Choroid plexus epithelial cell (primary cell): ENCODE results near the gene NHLH1.
"Not testable (repeated sequence)": the region's sequence is repeated elsewhere in the genome, so short reads cannot be mapped to it uniquely, and the experiment has no call there.

Experiments used
- DNase-seq: peaks from one replicate; pipeline ENCODE4 v3.0.0-alpha.2; 2010; ENCODE audit warnings: low read depth
- H3K4me3 ChIP-seq: 2 replicates; pipeline ENCODE4 v1.5.1; 2011; ENCODE audit warnings: low read depth, mild to moderate bottlenecking, control low read depth, low read length, moderate library complexity
- TF ChIP-seq, protein P1 (sequence below): conservative IDR thresholded peaks from 2 replicates; pipeline ENCODE4 v1.5.1; 2011; ENCODE audit warnings: low read depth, mild to moderate bottlenecking, control low read depth, inconsistent platforms, low read length, moderate library complexity

Gene NHLH1

DNA sequence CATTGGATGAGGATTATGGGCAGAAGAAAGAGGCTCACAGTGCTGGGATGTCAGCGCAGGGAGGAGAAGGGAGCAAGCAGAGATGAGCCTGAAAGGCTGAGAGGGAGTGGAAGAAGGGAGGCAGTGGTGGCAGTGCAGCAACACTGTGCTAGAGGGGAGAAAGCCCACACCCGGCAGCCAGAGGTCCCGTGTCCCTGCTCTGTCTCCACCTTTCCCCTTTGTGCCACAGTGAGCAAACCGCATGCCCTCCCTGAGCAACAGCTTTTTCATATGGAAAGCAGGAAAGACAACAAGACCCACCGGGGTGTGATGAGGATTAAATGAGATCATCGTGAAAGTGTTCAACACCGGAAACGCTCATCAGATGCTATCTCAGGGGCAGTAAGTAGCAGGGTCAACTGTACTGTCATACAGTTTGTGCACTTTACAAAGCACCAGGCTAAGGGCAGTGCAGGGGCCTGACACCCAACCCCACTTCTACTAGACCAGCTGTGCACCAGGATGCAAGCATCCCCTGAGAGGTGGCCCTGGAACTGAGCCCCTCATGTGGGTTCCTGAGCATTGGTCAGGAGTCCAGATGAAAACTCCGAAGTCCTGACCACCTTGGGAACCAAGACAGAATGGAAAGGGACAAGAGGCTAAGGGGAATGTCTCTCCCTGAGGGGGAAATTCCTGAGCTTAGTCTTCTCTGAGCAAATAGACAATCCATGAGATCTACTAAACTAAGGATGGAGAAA is 9.1 kb downstream of the NHLH1 start:
- DNase-seq: peak; percentile 37
- no peak overlapping the region for H3K4me3 ChIP-seq
- TF ChIP-seq, protein P1, sequence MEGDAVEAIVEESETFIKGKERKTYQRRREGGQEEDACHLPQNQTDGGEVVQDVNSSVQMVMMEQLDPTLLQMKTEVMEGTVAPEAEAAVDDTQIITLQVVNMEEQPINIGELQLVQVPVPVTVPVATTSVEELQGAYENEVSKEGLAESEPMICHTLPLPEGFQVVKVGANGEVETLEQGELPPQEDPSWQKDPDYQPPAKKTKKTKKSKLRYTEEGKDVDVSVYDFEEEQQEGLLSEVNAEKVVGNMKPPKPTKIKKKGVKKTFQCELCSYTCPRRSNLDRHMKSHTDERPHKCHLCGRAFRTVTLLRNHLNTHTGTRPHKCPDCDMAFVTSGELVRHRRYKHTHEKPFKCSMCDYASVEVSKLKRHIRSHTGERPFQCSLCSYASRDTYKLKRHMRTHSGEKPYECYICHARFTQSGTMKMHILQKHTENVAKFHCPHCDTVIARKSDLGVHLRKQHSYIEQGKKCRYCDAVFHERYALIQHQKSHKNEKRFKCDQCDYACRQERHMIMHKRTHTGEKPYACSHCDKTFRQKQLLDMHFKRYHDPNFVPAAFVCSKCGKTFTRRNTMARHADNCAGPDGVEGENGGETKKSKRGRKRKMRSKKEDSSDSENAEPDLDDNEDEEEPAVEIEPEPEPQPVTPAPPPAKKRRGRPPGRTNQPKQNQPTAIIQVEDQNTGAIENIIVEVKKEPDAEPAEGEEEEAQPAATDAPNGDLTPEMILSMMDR: no peak

- H3K4me3 ChIP-seq: no peak overlapping the region
- TF ChIP-seq, protein P1: peak; percentile 95
- peak; percentile 87 for DNase-seq
Observed at GRCh38 chr1:160376525-160377131, 9.8 kb downstream of the NHLH1 start.

GRCh38 chr1:160377585-160378206 is 10.8 kb downstream of the NHLH1 start:
- TF ChIP-seq, protein P1: no peak
- DNase-seq: peak; percentile 17
- no peak overlapping the region for H3K4me3 ChIP-seq

GRCh38 chr1:160384812-160385211 is 17.9 kb downstream of the NHLH1 start:
- not testable (repeated sequence) for H3K4me3 ChIP-seq, DNase-seq

GRCh38 chr1:160388406-160388805 is 21.5 kb downstream of the NHLH1 start:
- DNase-seq, H3K4me3 ChIP-seq: not testable (repeated sequence)

DNA sequence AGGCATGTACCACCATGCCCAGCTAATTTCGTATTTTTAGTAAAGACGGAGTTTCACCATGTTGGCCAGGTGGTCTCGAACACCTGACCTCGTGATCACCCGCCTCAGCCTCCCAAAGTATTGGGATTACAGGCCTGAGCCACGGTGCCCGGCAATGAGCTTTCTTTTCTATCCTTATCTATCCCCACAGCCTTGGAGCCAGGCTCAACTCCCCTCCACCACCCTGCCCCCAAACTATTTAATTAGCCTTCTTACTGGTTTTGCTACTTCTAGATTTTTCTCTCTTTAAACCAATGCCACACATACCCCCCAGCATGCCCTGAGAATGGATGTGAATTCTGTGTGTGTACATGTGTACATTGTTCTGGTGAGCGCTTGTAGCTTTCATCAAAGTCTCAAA is 27.8 kb downstream of the NHLH1 start:
- DNase-seq: no peak
- TF ChIP-seq, protein P1: no peak
- H3K4me3 ChIP-seq: no peak overlapping the region

GRCh38 chr1:160397651-160398050 is 30.8 kb downstream of the NHLH1 start:
- no peak overlapping the region for H3K4me3 ChIP-seq
- DNase-seq: no peak
- TF ChIP-seq, protein P1: no peak

DNA sequence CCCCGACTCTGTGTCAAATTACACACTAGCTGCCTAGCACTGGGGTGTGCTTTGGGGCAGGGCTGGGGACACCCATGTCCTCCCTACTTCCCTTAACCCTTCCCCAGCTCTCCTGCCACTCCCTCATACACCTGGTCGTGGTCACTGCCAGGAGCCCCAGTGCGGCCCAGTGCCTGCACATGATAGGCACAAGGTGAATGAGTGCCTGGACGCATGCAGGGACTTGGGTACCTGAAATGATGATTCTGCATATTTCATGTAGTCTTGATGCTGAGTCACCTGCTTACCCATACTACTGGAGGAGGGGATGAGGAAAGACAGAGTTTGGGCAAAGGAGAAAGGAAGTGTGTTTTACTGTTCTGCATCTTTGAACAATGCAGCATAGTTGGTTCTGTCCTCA is 32.0 kb downstream of the NHLH1 start:
- H3K4me3 ChIP-seq: no peak overlapping the region
- no peak for DNase-seq
- TF ChIP-seq, protein P1: no peak
